Urinary bladder (tissue), 4 donors: ENCODE measurements around the gene EGFLAM. TPM values are rescaled to one million over a fixed set of nuclear protein-coding genes. Genes with fewer than 3 reads are reported as not detected.

ENCODE experiments used
- DNase-seq: peaks from one replicate; pipeline ENCODE4 v3.0.0-alpha.2; 2015; ENCODE audit errors: extremely low spot score
- H3K27ac ChIP-seq: one replicate; pipeline ENCODE4 v1.5.1; 2013; ENCODE audit warnings: low read depth, mild to moderate bottlenecking, moderate library complexity
- H3K36me3 ChIP-seq: one replicate; pipeline ENCODE4 v1.6.1; 2013; ENCODE audit warnings: mild to moderate bottlenecking, moderate library complexity; ENCODE audit not compliant: insufficient read depth
- H3K4me1 ChIP-seq: one replicate; pipeline ENCODE4 v1.6.1; 2013; ENCODE audit warnings: mild to moderate bottlenecking, moderate library complexity; ENCODE audit not compliant: insufficient read depth
- H3K4me3 ChIP-seq: one replicate; pipeline ENCODE4 v1.5.1; 2013; ENCODE audit warnings: low read depth, low read length
- WGBS: extraction: QIAGEN DNeasy Blood & Tissue Kit; methylation state at CpG from one replicate; pipeline ENCODE4 v1.1.7; 2013; 5-methylcytosine and 5-hydroxymethylcytosine counted together
- polyA plus RNA-seq: library from polyadenylated mRNA; stranded (reverse); fragments of 200-250 nt; gene quantifications from one replicate; pipeline ENCODE4 v1.2.3, GENCODE V29; 2013
- total RNA-seq: library from RNA; depleted of rRNA; stranded (reverse); fragments of >200 nt; gene quantifications from one replicate; pipeline ENCODE4 v1.2.3, GENCODE V29; 2014
- donor health status: healthy with polysubstance abuse.
- donor health status: healthy.

The EGFLAM gene
- total RNA-seq (17.4 TPM), polyA plus RNA-seq (6.9 TPM)

DNA sequence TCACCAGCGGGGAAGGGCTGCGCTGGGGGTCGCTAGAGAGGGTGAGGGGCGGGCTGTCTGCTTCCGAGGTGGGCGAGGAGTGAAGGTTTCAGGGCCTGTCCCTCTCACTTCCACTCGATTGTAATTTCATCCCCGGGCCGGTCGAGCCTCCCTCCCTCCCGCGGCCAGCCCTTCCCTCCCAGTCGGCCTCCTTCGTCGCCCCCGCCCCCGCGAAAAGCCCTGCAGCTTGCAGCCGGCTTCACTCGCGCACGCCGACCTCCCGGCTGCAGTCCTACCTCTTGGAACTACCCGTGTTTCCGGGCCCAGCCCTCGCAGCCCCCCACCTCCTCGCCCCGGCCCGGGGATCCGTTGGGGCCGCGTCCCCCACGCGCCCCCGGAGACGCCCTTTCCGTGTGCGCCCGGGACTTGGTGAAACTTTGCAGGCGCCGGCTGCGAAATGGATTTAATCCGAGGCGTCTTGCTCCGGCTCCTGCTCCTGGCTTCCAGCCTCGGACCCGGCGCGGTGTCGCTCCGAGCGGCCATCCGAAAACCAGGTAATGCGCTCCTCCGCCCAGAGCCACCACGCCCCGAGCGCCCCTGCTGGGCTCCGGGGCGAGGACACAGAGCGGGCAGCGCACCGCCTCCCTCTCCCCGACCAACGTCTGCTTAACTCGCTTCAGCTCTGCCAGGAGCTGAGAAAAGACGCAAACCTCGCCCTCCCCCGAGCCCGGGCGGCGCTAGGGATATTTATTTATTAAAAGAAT lies at the start of gene EGFLAM:
TSS of gene EGFLAM (plus strand) at position 241 of the 743 bp plus-strand sequence. CDS start at position 437, 196 bp downstream.
- no peak for DNase-seq
- Histone ChIP-seq H3K27ac (no peak within 1 kb of the TSS), H3K4me1 (no peaks in the 10 kb centered on the region), H3K36me3 (no peaks in the 10 kb centered on the region), H3K4me3 (peak within 1 kb of the TSS; percentile 48)
- 1% methylated on average over 73 of the region's 73 CpGs for WGBS

DNA sequence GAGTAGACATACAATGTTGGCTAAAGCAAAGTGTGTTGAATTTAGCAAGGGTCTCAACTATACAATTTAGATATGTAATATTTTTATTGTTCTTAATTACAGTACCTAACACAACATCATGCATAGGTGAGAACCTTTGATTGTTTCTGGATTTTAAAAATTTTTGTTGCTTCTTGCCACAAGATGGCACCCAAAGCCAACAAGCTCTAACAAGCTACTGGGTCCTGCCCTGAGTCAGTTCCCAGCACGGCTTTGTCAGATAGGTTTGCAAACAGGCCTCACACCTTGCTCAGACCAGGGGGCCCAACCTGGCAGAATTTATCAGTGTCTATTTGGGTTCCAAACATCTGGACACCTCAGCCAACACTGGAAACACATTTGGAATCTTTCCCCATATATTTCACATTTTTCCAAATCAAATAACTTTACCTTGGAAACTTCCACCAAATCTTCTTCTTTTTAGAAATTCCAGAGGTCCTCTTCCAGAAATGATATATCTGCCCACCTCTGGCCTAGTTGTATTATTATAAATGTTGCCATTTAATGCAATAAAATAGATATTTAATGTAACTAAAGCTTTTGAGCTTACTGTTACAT lies 49.5 kb upstream of the EGFLAM start:
- H3K27ac ChIP-seq: no peak overlapping the region
- no peak overlapping the region for H3K4me3 ChIP-seq
- WGBS: 18% methylated on average over 1 of the region's 1 CpG
- DNase-seq: no peak
- no peaks in the 10 kb centered on the region for H3K36me3 ChIP-seq
- no peaks in the 10 kb centered on the region for H3K4me1 ChIP-seq

DNA sequence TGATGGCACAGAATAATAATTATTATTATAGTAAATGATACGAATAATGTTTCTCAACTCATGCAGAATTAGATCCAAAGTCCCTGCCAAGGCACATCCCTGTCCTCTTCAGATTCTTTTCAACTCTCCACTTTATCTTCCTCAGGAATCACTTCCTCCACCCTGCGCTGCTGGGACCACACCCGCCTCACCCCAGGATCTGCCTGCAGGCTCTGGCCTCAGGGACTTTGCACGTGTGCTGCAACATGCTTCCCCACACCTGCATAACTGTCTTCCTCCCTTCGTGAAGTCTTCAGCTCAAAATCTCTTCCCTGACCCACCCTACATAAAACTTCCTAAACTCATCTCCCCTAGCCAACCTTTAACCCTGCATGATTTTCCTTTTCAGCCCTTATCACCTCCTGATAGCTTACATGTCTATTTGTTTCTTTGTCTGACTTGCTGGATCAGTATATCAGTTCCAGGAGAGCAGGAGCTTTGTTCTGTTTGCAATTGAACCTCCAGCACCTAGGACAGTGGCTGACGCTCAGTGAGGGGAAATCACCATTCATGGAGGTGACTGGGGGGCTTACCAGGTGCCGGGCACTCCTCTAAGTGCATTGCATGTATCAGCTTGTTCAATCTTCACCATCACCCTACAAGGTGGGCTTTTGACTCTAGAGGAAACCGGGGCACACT lies 47.5 kb upstream of the EGFLAM start:
- 60% methylated on average over 8 of the region's 8 CpGs for WGBS
- no peak for DNase-seq
- Histone ChIP-seq H3K4me3 (no peak overlapping the region), H3K36me3 (no peaks in the 10 kb centered on the region), H3K4me1 (no peaks in the 10 kb centered on the region), H3K27ac (no peak overlapping the region)

DNA sequence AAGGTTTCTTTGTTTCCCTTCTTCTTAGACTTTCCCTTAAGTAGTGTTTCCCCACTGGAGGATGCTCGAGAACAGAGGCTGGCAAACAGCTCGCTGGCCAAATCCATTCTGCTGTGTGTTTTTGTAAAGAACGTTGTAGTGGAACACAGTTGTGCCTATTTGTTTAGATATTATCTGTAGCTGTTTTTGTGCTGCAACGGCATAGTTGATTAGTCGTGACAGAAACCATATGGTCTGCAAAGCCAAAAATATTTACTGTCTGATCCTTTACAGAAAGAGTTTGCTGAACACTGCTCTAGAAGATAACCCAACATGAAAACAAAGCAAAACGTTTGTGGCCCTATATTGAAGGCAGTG lies 47.0 kb upstream of the EGFLAM start:
- DNase-seq: no peak
- 22% methylated on average over 6 of the region's 6 CpGs for WGBS
- Histone ChIP-seq H3K4me1 (no peaks in the 10 kb centered on the region), H3K4me3 (no peak overlapping the region), H3K36me3 (no peaks in the 10 kb centered on the region), H3K27ac (no peak overlapping the region)

DNA sequence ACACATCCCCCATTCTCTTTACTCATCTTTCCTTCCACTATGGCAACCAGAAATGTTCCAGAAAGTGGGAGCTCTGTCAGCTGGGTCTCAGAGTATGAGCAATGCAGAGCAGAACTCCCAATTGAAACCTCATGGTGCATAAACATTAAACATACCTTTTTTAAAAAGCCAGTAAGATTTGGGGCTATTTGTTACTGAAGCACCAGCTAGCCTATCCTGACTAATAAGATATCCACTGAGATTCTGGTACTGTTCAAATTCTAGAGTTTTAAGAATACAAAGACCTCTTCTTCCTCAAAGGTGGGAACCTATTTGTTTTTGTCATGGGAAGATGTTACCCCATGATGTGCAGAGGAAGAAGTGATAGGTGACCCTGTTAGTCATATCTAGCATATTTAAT lies 46.1 kb upstream of the EGFLAM start:
- Histone ChIP-seq H3K36me3 (no peaks in the 10 kb centered on the region), H3K4me1 (no peaks in the 10 kb centered on the region), H3K27ac (no peak overlapping the region), H3K4me3 (no peak overlapping the region)
- no peak for DNase-seq

DNA sequence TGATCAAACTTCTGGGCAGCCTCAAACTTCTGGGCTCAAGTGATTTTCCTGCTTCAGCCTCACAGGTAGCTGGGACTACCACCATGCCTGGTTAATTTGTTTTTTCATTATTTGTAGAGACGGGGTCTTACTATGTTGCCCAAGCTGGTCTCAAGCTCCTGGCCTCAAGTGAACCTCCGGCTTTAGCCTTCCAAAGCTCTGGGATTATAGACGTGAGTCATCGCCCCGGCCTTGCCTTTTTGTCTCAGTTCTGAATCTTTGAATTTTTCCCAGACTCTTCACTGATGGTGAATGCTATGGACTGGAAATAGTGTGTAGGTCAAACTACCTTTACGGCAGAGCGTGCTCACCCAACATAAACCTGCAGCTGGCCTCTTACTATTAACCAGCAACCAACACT lies 32.3 kb upstream of the EGFLAM start:
- 85% methylated on average over 7 of the region's 7 CpGs for WGBS
- DNase-seq: no peak
- Histone ChIP-seq H3K36me3 (no peaks in the 10 kb centered on the region), H3K27ac (no peak overlapping the region), H3K4me1 (no peaks in the 10 kb centered on the region), H3K4me3 (no peak overlapping the region)

DNA sequence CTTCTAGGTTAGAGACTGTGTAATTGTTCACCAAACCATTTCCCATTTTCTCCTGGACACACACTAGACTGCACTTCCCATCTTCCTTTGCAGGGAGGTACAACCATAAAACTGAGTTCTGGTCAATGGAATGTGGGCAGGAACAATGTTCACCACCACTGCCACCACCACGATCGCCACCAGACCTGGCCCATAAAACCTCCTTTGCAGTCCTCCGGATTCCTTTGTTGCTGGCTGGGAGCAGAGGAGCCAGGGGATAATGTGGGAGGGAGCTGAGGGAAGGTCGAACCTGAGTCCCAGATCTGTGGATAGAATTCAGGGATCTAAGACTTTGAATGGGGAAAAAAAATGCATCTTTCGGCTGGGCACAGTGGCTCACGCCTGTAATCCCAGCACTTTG lies 29.4 kb upstream of the EGFLAM start:
- no peaks in the 10 kb centered on the region for H3K36me3 ChIP-seq
- no peak overlapping the region for H3K27ac ChIP-seq
- no peak overlapping the region for H3K4me3 ChIP-seq
- no peak for DNase-seq
- no peaks in the 10 kb centered on the region for H3K4me1 ChIP-seq
- WGBS: 62% methylated on average over 6 of the region's 6 CpGs

DNA sequence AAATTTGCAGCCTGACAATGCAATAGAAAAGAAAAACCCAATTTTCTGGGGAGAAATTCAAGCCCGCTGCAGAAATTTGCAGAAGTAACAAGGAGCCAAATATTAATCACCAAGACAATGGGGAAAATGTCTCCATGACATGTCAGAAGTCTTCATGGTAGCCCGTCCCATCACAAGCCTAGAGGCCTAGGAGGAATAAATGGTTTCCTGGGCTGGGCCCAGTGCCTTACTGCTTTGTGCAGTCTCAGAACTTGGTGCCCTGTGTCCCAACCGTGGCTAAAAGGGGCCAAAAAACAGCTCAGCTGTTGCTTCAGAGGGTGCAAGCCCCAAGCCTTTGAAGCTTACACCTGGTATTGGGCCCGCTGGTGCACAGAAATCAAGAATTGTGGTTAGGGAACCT lies 23.6 kb upstream of the EGFLAM start:
- H3K4me3 ChIP-seq: no peak overlapping the region
- no peaks in the 10 kb centered on the region for H3K36me3 ChIP-seq
- 92% methylated on average over 4 of the region's 4 CpGs for whole genome bisulfite sequencing
- no peak for DNase-seq
- no peaks in the 10 kb centered on the region for H3K4me1 ChIP-seq
- no peak overlapping the region for H3K27ac ChIP-seq

DNA sequence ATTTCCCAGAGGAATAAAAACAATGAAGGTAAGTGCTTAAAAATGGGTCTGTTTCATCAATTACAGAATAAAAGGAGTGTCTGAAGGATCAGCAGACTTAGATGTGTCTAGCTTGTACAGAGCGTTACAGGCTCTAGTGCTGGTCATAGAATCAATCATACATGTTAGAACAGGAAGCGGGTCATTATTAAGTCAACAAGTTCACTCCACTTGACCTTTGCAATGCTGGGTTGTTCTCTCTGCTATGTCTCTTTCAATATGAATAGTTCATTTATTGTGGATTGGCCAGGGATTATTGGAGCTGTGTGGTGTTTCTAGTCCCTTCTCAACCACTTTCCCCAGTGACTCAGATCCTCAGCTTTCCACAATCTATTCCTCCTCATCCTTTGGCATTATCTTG lies 20.7 kb upstream of the EGFLAM start:
- no peak overlapping the region for H3K27ac ChIP-seq
- H3K4me1 ChIP-seq: no peaks in the 10 kb centered on the region
- H3K4me3 ChIP-seq: no peak overlapping the region
- no peaks in the 10 kb centered on the region for H3K36me3 ChIP-seq
- WGBS: 68% methylated on average over 2 of the region's 2 CpGs
- DNase-seq: no peak

DNA sequence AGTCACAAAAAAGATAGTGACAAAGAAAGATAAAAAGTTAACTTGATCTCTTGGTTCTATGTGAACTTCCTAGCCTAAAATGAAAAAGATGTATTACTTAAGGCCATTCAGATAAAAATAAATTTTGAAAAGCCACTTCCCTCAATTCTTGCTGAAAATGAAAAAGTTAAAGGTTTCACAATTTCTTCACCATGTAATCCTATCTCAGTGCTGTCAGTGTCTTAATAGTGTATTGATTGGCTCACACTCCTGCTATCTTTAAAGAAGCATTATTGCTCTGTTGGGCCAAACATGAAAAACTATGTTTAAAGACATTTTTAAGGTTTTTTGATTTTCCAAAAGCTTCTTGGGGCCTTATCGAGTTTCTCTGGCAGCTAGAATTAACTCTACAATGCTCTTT lies 18.1 kb upstream of the EGFLAM start:
- no peak overlapping the region for H3K27ac ChIP-seq
- H3K4me3 ChIP-seq: no peak overlapping the region
- no peaks in the 10 kb centered on the region for H3K36me3 ChIP-seq
- 29% methylated on average over 1 of the region's 1 CpG for WGBS
- no peaks in the 10 kb centered on the region for H3K4me1 ChIP-seq
- no peak for DNase-seq

DNA sequence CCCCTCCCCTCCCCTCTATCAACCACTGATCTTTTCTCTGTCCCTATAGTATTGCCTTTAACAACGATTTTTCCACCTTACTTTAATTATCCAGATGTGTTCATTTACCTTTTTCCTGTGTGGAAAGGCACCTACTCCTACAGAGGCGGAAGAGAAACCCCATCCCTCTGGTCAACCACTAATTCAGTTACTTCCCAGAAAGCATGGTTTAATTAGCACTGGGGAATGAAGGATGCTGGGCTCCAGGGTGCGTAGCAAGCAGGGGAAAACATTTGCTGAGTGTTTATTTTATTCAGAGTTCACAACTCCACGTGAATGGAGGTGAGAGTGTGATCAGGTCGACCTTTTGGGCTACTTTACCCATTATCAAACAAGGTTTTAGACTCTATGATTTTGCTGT lies 16.7 kb upstream of the EGFLAM start:
- no peak overlapping the region for H3K27ac ChIP-seq
- 63% methylated on average over 5 of the region's 5 CpGs for WGBS

DNA sequence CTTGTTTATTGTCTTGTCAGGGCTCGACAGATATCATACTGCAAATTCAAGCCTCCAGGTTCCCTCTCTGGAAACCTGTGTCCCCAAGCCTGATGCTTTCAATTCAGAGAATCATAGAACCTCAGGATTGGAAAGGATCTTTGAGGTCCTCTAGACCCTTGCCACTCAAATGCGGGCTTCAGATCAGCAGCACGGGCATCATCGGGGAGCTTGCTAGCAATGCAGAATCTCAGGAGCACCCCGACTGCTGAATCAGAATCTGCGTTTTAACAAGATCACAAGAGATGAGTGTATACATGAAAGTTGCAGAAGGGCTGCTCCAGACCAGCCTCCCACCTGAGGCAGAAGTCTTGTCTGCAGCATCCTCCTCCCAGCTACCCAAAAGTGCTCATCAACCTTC lies 13.1 kb upstream of the EGFLAM start:
- 93% methylated on average over 6 of the region's 6 CpGs for WGBS
- H3K27ac ChIP-seq: no peak overlapping the region

More for the DNA sequence above, 16.7 kb upstream of the EGFLAM start:
- DNase-seq: no peak
- Histone ChIP-seq H3K4me1 (no peaks in the 10 kb centered on the region), H3K36me3 (no peaks in the 10 kb centered on the region), H3K4me3 (no peak overlapping the region)

DNA sequence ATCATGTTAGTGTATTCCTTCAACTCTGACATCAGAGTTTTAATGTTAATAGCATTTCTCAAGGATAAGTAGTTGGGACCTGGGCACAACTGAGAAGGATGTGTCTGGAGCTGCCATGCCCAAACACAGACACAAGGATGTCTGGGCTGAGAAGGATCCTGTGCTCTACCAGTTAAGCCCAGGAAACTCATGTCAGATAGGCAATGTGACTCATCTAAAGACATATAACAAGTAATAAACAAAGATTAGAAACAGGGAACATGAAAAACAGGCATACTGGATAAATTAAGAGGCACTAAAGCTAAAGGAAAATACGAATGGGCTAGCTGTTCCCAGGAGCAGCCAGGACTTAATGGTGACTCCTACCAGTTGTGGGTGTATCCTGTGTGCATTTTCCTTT lies 9.1 kb upstream of the EGFLAM start:
- H3K4me1 ChIP-seq: no peaks in the 10 kb centered on the region
- no peaks in the 10 kb centered on the region for H3K36me3 ChIP-seq
- H3K27ac ChIP-seq: no peak overlapping the region
- no peak for DNase-seq
- 30% methylated on average over 1 of the region's 1 CpG for WGBS
- H3K4me3 ChIP-seq: no peak overlapping the region

More for the DNA sequence above, 13.1 kb upstream of the EGFLAM start:
- Histone ChIP-seq H3K4me3 (no peak overlapping the region), H3K36me3 (no peaks in the 10 kb centered on the region), H3K4me1 (no peaks in the 10 kb centered on the region)
- DNase-seq: no peak

DNA sequence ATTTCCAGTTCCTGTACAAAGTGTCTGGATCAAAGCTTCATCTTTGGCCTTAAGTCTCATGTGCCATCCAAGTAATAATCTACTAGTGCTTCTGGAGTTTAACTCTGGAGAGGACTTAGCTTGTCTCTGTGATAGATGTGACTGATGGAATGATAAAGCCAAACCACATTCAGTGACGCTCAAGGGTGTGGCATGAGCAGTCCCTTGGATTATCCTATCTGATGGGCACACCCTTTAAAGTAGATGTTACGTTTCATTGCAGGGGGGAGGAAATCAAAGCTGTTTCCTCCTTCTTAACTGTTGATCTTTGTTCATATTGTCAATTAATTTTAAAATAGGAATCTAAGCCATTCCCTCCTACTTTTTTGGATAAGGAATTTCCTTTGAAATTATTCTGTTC lies 8.5 kb upstream of the EGFLAM start:
- no peak overlapping the region for H3K27ac ChIP-seq
- no peaks in the 10 kb centered on the region for H3K36me3 ChIP-seq
- DNase-seq: no peak
- no peaks in the 10 kb centered on the region for H3K4me1 ChIP-seq
- WGBS: 68% methylated on average over 2 of the region's 2 CpGs
- H3K4me3 ChIP-seq: no peak overlapping the region
